GM23338 (cell line): Measurements from ENCODE around the gene CCNY. TPM values are rescaled to one million over a fixed set of nuclear protein-coding genes. Genes with fewer than 3 reads are reported as not detected.

ENCODE experiments used
- CREB1 ChIP-seq: fragments of 250-450 bp; sonication (Bioruptor Pico); IDR thresholded peaks from 2 replicates; pipeline ENCODE4 v1.5.0; 2020; ENCODE audit warnings: low read depth, mild to moderate bottlenecking, moderate library complexity
- CTCF ChIP-seq, 2 experiments: fragments of 200-600 bp in 1 of 2; sonication (generic) in 1 of 2; conservative IDR thresholded peaks; 2 replicates each; pipeline versions ENCODE4 v1.5.1 to v1.6.1; 2016 to 2017; ENCODE audit warnings: antibody characterized with exemption in 2 of 2, low read depth in 2 of 2, mild to moderate bottlenecking in 2 of 2, moderate library complexity in 1 of 2
- EZH2 ChIP-seq: fragments of 200-600 bp; sonication (generic); IDR thresholded peaks from one replicate; pipeline ENCODE4 v1.8.0; 2017; ENCODE audit warnings: antibody characterized with exemption, mild to moderate bottlenecking, low read depth; ENCODE audit not compliant: unreplicated experiment
- JUNB ChIP-seq: IDR thresholded peaks from one replicate; pipeline ENCODE4 v1.6.1; 2016; ENCODE audit warnings: antibody characterized with exemption; ENCODE audit not compliant: unreplicated experiment
- NANOG ChIP-seq: IDR thresholded peaks from 2 replicates; pipeline ENCODE4 v1.6.1; 2016; ENCODE audit warnings: antibody characterized with exemption, borderline replicate concordance
- POLR2AphosphoS5 ChIP-seq: IDR thresholded peaks from 2 replicates; pipeline ENCODE4 v1.6.1; 2016; ENCODE audit warnings: antibody characterized with exemption, low read depth
- ZNF114 ChIP-seq: fragments of 250-450 bp; sonication (Bioruptor Pico); IDR thresholded peaks from 2 replicates; pipeline ENCODE4 v1.5.0; 2020; ENCODE audit warnings: mild to moderate bottlenecking, moderate library complexity
- ZNF462 ChIP-seq: fragments of 250-450 bp; sonication (Bioruptor Pico); IDR thresholded peaks from 2 replicates; pipeline ENCODE4 v1.5.0; 2020; ENCODE audit warnings: mild to moderate bottlenecking, moderate library complexity
- polyA plus RNA-seq: library from polyadenylated mRNA; unstranded; fragments of >200 nt; fragmentation: Nextera tagmentation; extraction: Ambion mirVana; gene quantifications from 2 replicates; pipeline ENCODE4 v1.2.1, GENCODE V29; 2016
- total RNA-seq: library from RNA; depleted of rRNA; stranded (reverse); fragments of >200 nt; shearing (Covaris generic); gene quantifications from 2 replicates; pipeline ENCODE4 v1.2.3, GENCODE V29; 2014

Gene CCNY
- total and polyA plus RNA-seq, 2 experiments from 2014 or later: 14.2 to 29.0 TPM

- TF ChIP-seq ZNF462 (CRISPR knock-in tag): no peak
- no peak for TF ChIP-seq CTCF (conservative IDR thresholded peaks at IDR 0.05; ENCODE audit: low read depth in 2 of 2)
- no peak for TF ChIP-seq ZNF114 (CRISPR knock-in tag)
- TF ChIP-seq NANOG: no peak
- no peak for TF ChIP-seq CREB1 (CRISPR knock-in tag)
- no peak for TF ChIP-seq POLR2AphosphoS5
- no peak for TF ChIP-seq JUNB
- no peak for TF ChIP-seq EZH2
Observed at GRCh38 chr10:35365994-35366393, 29.7 kb downstream of the CCNY start (continued).
